Motor neuron (in vitro differentiated cells): ENCODE results near the gene ADGRL2. TPM values are rescaled to one million over a fixed set of nuclear protein-coding genes. Genes with fewer than 3 reads are reported as not detected.

Experiments used
- ATAC-seq, 8 experiments: fragments of 200-7000 bp; cut with Tn5 transposase; replicated peaks in 6 of 8; 2 replicates each; pipeline ENCODE4 v1.8.0; 2021; ENCODE audit warnings: mild to moderate bottlenecking in 8 of 8, moderate library complexity in 8 of 8
- H3K27ac ChIP-seq, 2 donors: fragments of 250-450 bp; sonication (Bioruptor Pico); 2 replicates each; pipeline ENCODE4 v1.9.0; 2021; ENCODE audit warnings: antibody characterized with exemption in 2 of 2, mild to moderate bottlenecking in 2 of 2, moderate library complexity in 1 of 2
- H3K4me1 ChIP-seq, 2 donors: fragments of 250-450 bp; sonication (Bioruptor Pico); replicated peaks in 1 of 2; 2 replicates each; pipeline ENCODE4 v1.6.1; 2021; ENCODE audit warnings: antibody characterized with exemption in 2 of 2, mild to moderate bottlenecking in 2 of 2, moderate library complexity in 1 of 2
- H3K4me3 ChIP-seq, 5 donors: fragments of 250-450 bp; sonication (Bioruptor Pico); 2 replicates each; pipeline ENCODE4 v1.9.0; 2021; ENCODE audit warnings: antibody characterized with exemption in 5 of 5, mild to moderate bottlenecking in 5 of 5, moderate library complexity in 4 of 5
- WGBS, 10 experiments: fragments of 450-650 bp; shearing (Covaris generic); methylation state at CpG; one replicate each; pipeline ENCODE4 v1.0.0; 2022; 5-methylcytosine and 5-hydroxymethylcytosine counted together
- in situ Hi-C, 9 experiments: fragments of 400-800 bp; cut with MboI; loops; one replicate each; pipeline ENCODE4 v1.15.0; 2021; ENCODE audit warnings: low sequenced_read_pairs in 9 of 9, low pct_unique_long_range_greater_than_20kb in 2 of 9; ENCODE audit not compliant: unreplicated experiment in 9 of 9
- total RNA-seq, 8 experiments: library from RNA; unstranded; fragments of 300-600 nt; gene quantifications; 2 replicates each; pipeline versions ENCODE4 v1.2.3 to v1.2.4, GENCODE V29; 2022

ADGRL2 gene
- total RNA-seq, 8 experiments from 2014 or later: 10.4 to 255 (median 94.3) TPM

GRCh38 chr1:81812712-81813111 is 12.0 kb downstream of the ADGRL2 start:
- H3K27ac ChIP-seq: no peak overlapping the region
- ATAC-seq: no peak
- in situ Hi-C loops: no loop called here
- 3 to 89% (median 71%) methylated on average over 2 to 4 of the region's 4 CpGs; no CpG with 5 or more reads in 1 of the 10 experiments for WGBS, 10 experiments
- H3K4me1 ChIP-seq: peaks cover 49 to 56% of the 10 kb centered on the region in 2 donors
- no peak overlapping the region for H3K4me3 ChIP-seq

- in situ Hi-C loops: no loop called here
- WGBS, 10 experiments: 57 to 100% (median 80%) methylated on average over 1 to 2 of the region's 2 CpGs
- Histone ChIP-seq H3K4me1 (peaks cover 44 to 48% of the 10 kb centered on the region in 2 donors), H3K27ac (no peak overlapping the region), H3K4me3 (no peak overlapping the region)
- no peak for ATAC-seq
Observed at GRCh38 chr1:81813691-81814090, 13.0 kb downstream of the ADGRL2 start.

GRCh38 chr1:81819613-81820012 is 18.9 kb downstream of the ADGRL2 start:
- peaks cover 5 to 10% of the 10 kb centered on the region in 2 donors for H3K4me1 ChIP-seq
- WGBS, 10 experiments: 45 to 94% (median 70%) methylated on average over 3 to 4 of the region's 4 CpGs
- H3K27ac ChIP-seq: no peak overlapping the region
- in situ Hi-C loops: no loop called here
- no peak overlapping the region for H3K4me3 ChIP-seq
- ATAC-seq: no peak

GRCh38 chr1:81820765-81821164 is 20.0 kb downstream of the ADGRL2 start:
- H3K4me1 ChIP-seq: peaks cover 6 to 7% of the 10 kb centered on the region in 2 donors
- H3K4me3 ChIP-seq: no peak overlapping the region
- in situ Hi-C loops: no loop called here
- ATAC-seq: peak in 2 of 8 experiments; percentile 48 to 51
- H3K27ac ChIP-seq: no peak overlapping the region
- WGBS, 10 experiments: 51 to 100% (median 70%) methylated on average over 1 to 2 of the region's 2 CpGs

GRCh38 chr1:81823082-81823481 is 22.3 kb downstream of the ADGRL2 start:
- no peak for ATAC-seq
- Histone ChIP-seq H3K4me3 (no peak overlapping the region), H3K27ac (no peak overlapping the region), H3K4me1 (peaks cover 7 to 14% of the 10 kb centered on the region in 2 donors)
- in situ Hi-C loops: no loop called here
- WGBS, 10 experiments: 64 to 100% (median 89%) methylated on average over 1 to 4 of the region's 4 CpGs

- in situ Hi-C loops: no loop called here
- Histone ChIP-seq H3K27ac (no peak overlapping the region), H3K4me1 (peaks cover 3 to 14% of the 10 kb centered on the region in 2 donors), H3K4me3 (no peak overlapping the region)
- 72 to 100% (median 92%) methylated on average over 1 to 4 of the region's 4 CpGs; no CpG with 5 or more reads in 1 of the 10 experiments for WGBS, 10 experiments
- no peak for ATAC-seq
Observed at GRCh38 chr1:81824759-81825158, 24.0 kb downstream of the ADGRL2 start.

- 57 to 100% (median 79%) methylated on average over 1 of the region's 1 CpG; no CpG with 5 or more reads in 2 of the 10 experiments for WGBS, 10 experiments
- H3K4me1 ChIP-seq: peaks cover 6 to 14% of the 10 kb centered on the region in 2 donors
- in situ Hi-C loops: no loop called here
- ATAC-seq: no peak
- H3K27ac ChIP-seq: no peak overlapping the region
- H3K4me3 ChIP-seq: no peak overlapping the region
Observed at GRCh38 chr1:81827942-81828341, 27.2 kb downstream of the ADGRL2 start.

GRCh38 chr1:81832573-81832972 is 31.8 kb downstream of the ADGRL2 start:
- Histone ChIP-seq H3K4me3 (no peak overlapping the region), H3K27ac (no peak overlapping the region), H3K4me1 (peaks cover 28 to 33% of the 10 kb centered on the region in 2 donors)
- 0 to 40% (median 17%) methylated on average over 1 of the region's 1 CpG; no CpG with 5 or more reads in 1 of the 10 experiments for WGBS, 10 experiments
- in situ Hi-C loops: no loop called here
- peak in 2 of 8 experiments; percentile 13 to 14 for ATAC-seq

- ATAC-seq: no peak
- WGBS, 10 experiments: 48 to 100% (median 80%) methylated on average over 1 to 4 of the region's 4 CpGs
- in situ Hi-C loops: no loop called here
- no peak overlapping the region for H3K4me3 ChIP-seq
- no peak overlapping the region for H3K27ac ChIP-seq
- peaks cover 28 to 33% of the 10 kb centered on the region in 2 donors for H3K4me1 ChIP-seq
Observed at GRCh38 chr1:81833722-81834121, 33.0 kb downstream of the ADGRL2 start.

GRCh38 chr1:81834268-81834667 is 33.5 kb downstream of the ADGRL2 start:
- no peak for ATAC-seq
- no peak overlapping the region for H3K4me3 ChIP-seq
- H3K4me1 ChIP-seq: peaks cover 28 to 33% of the 10 kb centered on the region in 2 donors
- H3K27ac ChIP-seq: no peak overlapping the region
- in situ Hi-C loops: no loop called here
- 0 to 96% (median 73%) methylated on average over 2 of the region's 2 CpGs for WGBS, 10 experiments

GRCh38 chr1:81834921-81835698 is 34.4 kb downstream of the ADGRL2 start:
- ATAC-seq: peak in 6 of 8 experiments; percentile 46 to 77 (median 61)
- Histone ChIP-seq H3K27ac (no peak overlapping the region), H3K4me3 (no peak overlapping the region), H3K4me1 (peaks cover 28 to 33% of the 10 kb centered on the region in 2 donors)
- in situ Hi-C loops: no loop called here
- WGBS, 10 experiments: 0 to 69% (median 37%) methylated on average over 2 to 6 of the region's 6 CpGs

- Histone ChIP-seq H3K27ac (no peak overlapping the region), H3K4me1 (peaks cover 28 to 33% of the 10 kb centered on the region in 2 donors), H3K4me3 (no peak overlapping the region)
- WGBS, 10 experiments: 17 to 87% (median 66%) methylated on average over 1 to 4 of the region's 4 CpGs; no CpG with 5 or more reads in 1 of the 10 experiments
- peak in 1 of 8 experiments; percentile 18 for ATAC-seq
- in situ Hi-C loops: no loop called here
Observed at GRCh38 chr1:81836007-81836626, 35.4 kb downstream of the ADGRL2 start.

GRCh38 chr1:81838600-81839218 is 38.0 kb downstream of the ADGRL2 start:
- Histone ChIP-seq H3K27ac (no peak overlapping the region), H3K4me1 (peaks cover 19 to 25% of the 10 kb centered on the region in 2 donors), H3K4me3 (no peak overlapping the region)
- WGBS, 10 experiments: 40 to 100% (median 94%) methylated on average over 1 to 2 of the region's 2 CpGs; no CpG with 5 or more reads in 5 of the 10 experiments
- in situ Hi-C loops: no loop called here
- no peak for ATAC-seq
